Skin of body (tissue), 2 donors: Measurements from ENCODE around the gene SIRPD. TPM values are rescaled to one million over a fixed set of nuclear protein-coding genes. Genes with fewer than 3 reads are reported as not detected.

Source experiments
- DNase-seq: peaks from one replicate; lab custom pipeline; 2025; lab: John Stamatoyannopoulos, UW
- total RNA-seq: library from RNA; depleted of rRNA; stranded (reverse); fragments of >200 nt; gene quantifications from one replicate; pipeline ENCODE4 v1.2.3, GENCODE V29; 2014

SIRPD gene
- total RNA-seq, 1 donor from 2014 or later, result 0.39 TPM

- no peak for DNase-seq
Measured at GRCh38 chr20:1538655-1539054, 18.9 kb downstream of the SIRPD start.

- DNase-seq, result no peak
Measured at GRCh38 chr20:1537731-1538058, 19.8 kb downstream of the SIRPD start.

DNA sequence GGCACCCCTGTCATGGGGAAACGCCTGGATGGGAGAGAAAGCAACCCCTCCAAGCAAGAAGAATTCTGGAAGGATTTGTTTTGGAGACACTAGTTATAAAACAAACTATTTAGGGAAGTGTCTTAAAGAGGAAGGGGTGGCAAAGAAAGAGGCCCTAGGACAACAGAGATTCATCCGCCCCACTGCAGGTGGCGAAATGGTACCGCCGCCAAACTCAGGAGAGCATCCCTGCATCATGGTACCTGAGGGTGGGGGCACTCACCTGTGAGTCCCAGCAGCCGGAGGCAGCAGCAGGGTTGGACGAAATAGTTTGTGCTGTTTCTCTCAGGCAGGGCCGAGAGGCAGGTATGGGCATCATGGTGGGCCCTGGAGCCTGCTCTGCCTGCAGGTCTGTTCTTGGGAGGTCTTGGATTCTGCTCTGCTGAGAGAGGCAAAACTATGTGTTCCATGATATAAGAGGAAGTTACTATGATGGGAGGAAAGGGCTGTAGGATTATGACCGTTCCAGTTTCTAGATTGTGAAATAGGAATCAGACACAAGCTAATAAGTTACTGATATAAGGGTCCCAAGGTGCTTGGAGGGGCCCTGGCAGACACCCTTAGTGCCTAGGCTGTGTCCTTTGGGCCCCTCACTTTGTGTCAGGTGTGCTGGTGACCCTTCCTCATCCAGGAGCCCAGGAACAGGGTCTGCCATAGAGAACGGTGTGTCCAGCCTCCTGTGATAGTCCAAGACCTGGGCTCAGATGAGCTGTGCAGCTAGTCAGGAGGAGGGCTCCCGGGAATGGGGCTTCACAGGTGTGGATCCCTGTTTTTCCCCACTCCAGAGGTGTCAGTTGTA is 20.4 kb downstream of the SIRPD start:
- DNase-seq, result no peak

DNA sequence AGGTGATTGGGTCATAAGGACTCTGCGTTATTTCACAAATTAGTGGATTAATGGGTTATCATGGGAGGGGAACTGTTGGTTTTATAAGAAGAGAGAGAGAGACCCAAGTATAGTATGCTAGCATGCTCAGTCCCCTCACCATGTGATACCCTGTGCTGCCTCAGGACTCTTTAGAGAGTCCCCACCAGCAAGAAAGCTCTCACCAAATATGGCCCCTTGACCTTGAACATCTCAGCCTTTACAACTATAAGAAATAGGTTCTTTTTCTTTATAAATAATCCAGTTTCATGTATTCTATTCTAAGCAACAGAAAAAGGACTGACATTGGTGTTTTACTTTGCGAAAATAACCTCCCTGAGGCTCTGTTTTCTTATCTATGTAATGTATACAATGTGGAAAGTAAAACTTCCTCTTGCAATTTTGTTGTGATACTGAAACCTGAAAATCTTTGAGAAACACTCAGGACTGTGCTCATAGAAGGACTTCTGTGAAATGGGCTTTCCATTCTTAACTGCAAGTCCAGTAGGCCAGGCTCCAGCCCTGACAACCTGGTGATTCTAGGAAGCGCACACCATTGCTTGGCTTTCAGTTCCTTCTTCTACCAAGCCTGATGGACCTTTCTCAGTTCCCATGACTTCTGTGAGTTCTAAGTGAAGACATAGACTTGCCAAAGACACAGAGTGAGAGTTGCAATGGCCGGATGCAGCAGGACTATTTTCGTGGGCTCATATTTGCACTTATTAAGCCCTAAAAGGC is 21.9 kb downstream of the SIRPD start:
- DNase-seq, result no peak

DNA sequence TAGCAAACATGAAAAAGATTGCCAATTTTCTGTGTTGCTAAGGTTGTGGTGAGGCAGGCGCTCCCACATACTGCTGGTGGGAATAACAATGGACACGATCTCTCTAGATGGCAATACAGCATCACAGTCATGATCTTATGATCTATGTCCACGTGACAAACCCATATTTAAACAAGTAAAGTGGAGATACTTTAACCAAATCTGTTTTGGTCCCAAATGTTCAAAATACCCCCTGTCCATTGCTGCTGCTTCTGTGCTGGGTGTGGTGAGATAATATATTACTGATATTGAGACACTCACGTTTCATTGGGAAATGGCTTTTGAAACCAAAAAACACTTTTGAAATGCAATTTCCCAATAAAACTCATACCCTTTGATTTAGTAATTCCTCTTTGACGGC is 23.0 kb downstream of the SIRPD start:
- DNase-seq, result no peak

DNA sequence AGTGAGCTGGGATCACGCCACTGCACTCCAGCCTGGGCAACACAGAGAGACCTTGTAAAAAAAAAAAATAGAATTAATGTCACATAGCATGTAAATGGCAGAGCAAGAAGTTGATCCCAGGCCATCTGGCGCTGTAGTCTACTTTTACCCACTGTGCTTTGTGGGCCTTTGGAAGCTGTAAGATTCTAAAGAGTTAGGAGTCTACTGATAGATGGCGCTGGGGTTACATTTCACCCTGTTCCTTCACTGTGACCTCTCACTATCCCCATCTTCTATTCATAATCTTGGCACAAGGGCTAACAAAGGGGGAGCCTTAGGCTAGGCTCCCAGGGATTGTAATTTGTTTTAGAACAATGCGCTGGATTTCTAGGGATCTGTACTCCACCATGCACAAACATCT is 24.4 kb downstream of the SIRPD start:
- DNase-seq, result no peak

GRCh38 chr20:1528811-1529210 is 28.7 kb downstream of the SIRPD start:
- no peak for DNase-seq

GRCh38 chr20:1527923-1528322 is 29.6 kb downstream of the SIRPD start:
- DNase-seq, result no peak

- no peak for DNase-seq
Measured at GRCh38 chr20:1526896-1527295, 30.6 kb downstream of the SIRPD start.

GRCh38 chr20:1526310-1526709 is 31.2 kb downstream of the SIRPD start:
- DNase-seq, result no peak

DNA sequence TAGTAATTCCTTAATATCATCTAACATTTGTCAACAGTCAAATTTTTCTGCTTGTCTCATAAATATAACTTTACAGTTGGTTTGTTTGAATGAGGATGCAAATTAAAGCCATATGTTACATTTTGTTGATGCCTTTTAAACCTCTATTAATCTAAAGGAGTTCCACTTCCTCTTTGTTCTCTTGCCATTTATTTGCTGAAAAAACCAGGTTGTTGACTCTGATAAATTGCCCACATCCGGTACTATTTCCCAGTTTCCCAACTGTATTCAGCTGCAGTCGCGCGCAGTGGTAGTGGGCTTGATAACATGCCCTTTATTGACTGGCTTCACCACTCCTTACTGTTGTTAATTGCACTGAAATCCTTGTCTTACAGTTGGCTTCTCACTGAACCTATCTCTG is 33.5 kb downstream of the SIRPD start:
- no peak for DNase-seq

DNA sequence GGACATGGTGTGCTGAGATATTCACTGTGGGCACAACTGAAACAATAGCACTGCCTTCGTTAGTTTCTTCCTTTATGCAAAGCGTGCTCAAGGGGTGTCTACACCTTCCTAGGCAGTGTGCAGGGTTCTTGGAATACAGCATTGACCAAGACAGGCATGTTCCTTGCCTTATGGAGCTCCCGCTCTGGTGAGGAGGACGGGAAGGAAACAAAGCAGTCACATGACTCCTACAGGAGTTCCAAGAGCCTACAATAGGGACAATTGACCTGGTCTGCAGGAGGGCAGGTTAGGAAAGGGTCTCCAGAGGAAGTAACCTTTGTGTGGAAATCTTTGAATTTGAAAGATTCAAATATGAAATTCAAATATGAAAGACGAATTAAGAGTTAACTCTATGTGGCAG is 40.5 kb downstream of the SIRPD start:
- no peak for DNase-seq

DNA sequence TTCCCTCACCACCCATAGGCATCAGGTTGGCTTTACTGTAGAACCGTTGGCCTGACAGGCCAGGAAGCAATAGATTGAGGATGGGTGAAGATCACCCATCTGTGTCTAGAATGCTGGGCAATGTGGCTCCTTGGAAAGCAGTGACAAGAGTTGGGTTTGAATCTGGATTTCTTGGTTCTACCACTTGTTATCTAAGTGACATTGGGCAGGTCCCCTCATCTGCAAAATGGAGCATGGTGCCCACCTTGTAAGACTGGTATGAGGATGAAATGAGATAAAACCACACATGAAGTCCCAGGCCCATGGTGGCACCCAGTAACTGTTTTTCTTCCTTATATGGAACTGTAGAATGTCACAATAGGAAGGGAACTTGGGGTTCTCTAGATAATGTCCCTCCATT is 43.7 kb downstream of the SIRPD start:
- DNase-seq, result no peak

- no peak for DNase-seq
Measured at GRCh38 chr20:1509237-1509636, 48.3 kb downstream of the SIRPD start.

DNA sequence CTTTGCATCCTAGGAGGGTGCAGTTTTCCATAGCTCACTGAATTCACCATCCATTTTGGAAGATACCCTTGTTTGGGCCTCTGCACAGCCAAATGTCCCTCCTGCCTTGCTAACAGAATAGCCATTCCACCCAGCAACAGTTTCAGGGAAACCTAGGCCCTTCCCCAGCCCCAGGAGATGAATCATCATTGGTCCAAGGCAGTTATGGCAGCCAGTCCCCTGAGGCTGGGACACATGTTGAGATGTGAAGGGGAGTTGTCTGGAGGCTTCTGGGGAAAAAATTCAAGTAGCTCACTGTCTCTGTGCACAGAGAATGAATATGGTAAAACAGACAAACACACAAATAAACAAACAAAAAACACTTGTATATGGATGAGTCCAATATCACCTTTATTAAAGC is 48.9 kb downstream of the SIRPD start:
- DNase-seq, result no peak

- DNase-seq, result no peak
Measured at GRCh38 chr20:1507276-1507675, 50.2 kb downstream of the SIRPD start.

GRCh38 chr20:1505871-1506270 is 51.6 kb downstream of the SIRPD start:
- DNase-seq, result no peak

DNA sequence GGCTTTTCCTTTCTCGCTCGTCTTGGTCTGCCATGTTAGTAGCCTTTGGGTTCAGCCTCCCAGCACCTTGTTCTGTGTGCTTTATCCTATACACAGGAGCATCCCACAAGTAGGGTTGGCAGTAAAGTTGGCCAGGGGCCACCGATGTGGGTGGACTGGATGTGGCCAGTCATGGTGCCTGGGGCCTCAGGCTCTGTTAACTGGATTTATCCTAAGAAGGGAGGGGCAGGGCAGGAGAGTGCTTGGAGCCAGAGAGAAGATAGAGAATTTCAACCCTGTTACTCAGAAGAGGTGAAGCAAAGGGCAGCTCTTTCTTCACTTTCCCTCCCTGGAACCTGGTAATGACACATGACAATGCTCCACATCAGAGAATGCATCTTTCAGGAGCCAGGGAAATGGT is 52.1 kb downstream of the SIRPD start:
- no peak for DNase-seq

DNA sequence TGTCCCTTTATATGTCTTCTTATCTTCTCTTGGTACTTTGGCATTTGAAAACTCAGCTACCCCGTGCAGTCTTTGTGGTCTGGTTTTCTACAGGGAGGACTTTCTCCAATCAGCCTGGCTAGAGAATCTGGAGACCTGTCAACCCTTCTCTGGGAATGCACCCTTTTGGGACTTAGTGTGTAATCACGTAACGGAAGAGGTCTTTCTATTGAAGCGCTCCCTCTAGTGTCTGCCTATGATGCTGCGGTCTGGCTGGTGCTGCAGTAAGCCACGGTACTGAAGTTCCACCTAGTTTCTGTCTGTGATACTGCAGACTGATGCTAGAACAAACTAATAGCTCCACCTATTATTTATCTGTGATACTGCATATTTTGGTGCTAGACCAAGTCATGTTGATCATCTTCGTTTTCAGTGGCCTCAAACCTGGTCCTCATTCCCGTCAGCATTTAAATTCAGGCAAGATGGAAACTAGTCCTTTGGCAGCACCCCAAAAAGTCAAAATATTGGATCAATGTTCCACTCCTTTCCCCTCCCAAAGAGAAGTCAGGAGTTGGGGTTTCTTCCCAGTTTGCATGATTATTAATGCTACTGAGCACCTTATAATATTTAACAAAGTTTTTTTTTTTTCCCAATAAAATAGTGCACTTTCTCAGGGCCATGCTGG is 53.8 kb downstream of the SIRPD start:
- peak; percentile 56 for DNase-seq

GRCh38 chr20:1500496-1500895 is 57.0 kb downstream of the SIRPD start:
- no peak for DNase-seq

GRCh38 chr20:1499528-1500420 is 57.7 kb downstream of the SIRPD start:
- no peak for DNase-seq
